ENCODE results near the gene RPAP3. TPM values are rescaled to one million over a fixed set of nuclear protein-coding genes. Genes with fewer than 3 reads are reported as not detected.

The RPAP3 gene, protein sequence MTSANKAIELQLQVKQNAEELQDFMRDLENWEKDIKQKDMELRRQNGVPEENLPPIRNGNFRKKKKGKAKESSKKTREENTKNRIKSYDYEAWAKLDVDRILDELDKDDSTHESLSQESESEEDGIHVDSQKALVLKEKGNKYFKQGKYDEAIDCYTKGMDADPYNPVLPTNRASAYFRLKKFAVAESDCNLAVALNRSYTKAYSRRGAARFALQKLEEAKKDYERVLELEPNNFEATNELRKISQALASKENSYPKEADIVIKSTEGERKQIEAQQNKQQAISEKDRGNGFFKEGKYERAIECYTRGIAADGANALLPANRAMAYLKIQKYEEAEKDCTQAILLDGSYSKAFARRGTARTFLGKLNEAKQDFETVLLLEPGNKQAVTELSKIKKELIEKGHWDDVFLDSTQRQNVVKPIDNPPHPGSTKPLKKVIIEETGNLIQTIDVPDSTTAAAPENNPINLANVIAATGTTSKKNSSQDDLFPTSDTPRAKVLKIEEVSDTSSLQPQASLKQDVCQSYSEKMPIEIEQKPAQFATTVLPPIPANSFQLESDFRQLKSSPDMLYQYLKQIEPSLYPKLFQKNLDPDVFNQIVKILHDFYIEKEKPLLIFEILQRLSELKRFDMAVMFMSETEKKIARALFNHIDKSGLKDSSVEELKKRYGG
- total RNA-seq = 10 to 100 TPM; 15.0 to 26.5 TPM

DNA sequence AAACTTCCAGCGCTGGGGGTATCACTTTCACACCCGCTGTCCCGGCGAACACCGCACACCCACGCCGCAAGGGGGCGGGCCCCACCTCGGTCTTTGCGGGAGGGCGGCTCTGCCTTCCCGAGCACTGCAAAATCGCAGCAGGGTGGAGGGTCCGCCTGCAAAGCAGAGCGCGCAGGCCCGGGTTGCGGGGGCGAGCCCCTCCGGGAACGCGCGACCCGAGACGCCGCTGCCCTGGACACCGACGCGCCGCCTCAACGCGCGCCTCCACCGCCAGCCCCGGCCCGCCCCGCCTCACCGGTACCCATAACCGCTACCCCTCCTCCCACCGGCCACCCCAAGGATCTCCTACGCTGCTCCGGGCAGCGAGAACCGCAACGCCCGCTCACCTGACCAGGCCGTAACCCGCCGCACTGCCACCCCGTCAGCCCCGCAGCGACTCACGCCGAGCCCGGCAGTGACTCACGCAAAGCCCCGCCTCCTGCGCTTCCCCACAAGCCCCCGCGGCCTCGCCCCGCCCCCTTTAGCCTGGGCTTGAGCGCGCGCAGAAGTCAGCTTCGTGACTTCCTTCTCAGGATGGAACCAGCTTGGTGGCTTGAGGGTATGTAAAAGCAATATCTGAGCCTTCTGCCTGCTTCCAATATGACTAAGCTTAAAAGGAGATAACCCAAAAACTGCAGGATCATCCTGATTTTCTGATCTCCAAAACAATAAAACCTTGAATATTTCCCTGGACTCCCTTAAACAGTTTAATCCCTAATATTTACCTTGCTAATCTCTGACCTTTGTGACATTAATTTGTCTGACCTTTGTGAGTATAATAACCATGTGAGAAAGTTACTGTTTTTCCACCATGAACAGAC, at the start of gene RPAP3:
Gene RPAP3 (minus strand): TSS at position 465 of the 860 bp plus-strand sequence. CDS start 3,190 bp downstream, outside the sequence.
- Histone ChIP-seq H3K27me3 (replicated peaks; ENCODE audit: insufficient read depth) (no peaks in the 10 kb centered on the region), H3K4me1 (replicated peaks) (no peaks in the 10 kb centered on the region), H3K27ac (peak within 1 kb of the TSS; percentile 76 to 77), H3K4me3 (peak within 1 kb of the TSS; percentile 75 to 93), H3K9me3 (no peaks in the 10 kb centered on the region), H3K36me3 (no peaks in the 10 kb centered on the region)
- intact Hi-C loops (cut with DNase I) = no loop called here
- under 1% methylated on average over 66 of the region's 66 CpGs for WGBS
- TF ChIP-seq, protein P1, sequence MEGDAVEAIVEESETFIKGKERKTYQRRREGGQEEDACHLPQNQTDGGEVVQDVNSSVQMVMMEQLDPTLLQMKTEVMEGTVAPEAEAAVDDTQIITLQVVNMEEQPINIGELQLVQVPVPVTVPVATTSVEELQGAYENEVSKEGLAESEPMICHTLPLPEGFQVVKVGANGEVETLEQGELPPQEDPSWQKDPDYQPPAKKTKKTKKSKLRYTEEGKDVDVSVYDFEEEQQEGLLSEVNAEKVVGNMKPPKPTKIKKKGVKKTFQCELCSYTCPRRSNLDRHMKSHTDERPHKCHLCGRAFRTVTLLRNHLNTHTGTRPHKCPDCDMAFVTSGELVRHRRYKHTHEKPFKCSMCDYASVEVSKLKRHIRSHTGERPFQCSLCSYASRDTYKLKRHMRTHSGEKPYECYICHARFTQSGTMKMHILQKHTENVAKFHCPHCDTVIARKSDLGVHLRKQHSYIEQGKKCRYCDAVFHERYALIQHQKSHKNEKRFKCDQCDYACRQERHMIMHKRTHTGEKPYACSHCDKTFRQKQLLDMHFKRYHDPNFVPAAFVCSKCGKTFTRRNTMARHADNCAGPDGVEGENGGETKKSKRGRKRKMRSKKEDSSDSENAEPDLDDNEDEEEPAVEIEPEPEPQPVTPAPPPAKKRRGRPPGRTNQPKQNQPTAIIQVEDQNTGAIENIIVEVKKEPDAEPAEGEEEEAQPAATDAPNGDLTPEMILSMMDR (IDR thresholded peaks at IDR 0.05) = peak; percentile 36 to 75 (median 64)
- peak; percentile 97 for TF ChIP-seq POLR2AphosphoS5 (IDR thresholded peaks at IDR 0.05)
- TF ChIP-seq POLR2A (IDR thresholded peaks at IDR 0.05) = peak; percentile 82
- DNase-seq (ENCODE audit: low spot score) = peak; percentile 95

DNA sequence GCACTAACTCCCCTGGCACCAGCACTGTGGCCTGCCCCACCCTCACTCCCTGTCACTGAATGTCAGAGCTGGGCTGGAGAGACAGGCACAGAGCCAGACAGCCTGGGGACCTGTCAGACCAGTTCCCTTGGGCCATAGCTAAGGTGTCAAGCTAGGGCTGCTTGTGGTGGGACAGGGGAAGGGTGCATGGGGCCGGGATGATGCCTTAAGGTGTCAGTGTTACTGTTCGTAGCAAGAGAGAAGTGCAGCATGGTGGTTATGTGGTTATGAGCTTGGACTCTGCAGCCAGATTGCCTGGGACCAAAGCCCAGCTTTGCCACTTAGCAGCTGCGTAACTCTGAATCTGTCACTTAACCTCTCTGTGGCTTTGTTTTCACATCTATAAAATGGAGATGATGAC, 49.1 kb upstream of the RPAP3 start:
- Histone ChIP-seq H3K27me3 (replicated peaks; ENCODE audit: insufficient read depth) (no peaks in the 10 kb centered on the region), H3K4me1 (replicated peaks) (peaks cover 28% of the 10 kb centered on the region), H3K27ac (peak overlapping the region; percentile 67 to 71), H3K36me3 (no peaks in the 10 kb centered on the region), H3K9me3 (no peaks in the 10 kb centered on the region), H3K4me3 (no peak overlapping the region)
- TF ChIP-seq, protein P1 (IDR thresholded peaks at IDR 0.05) = peak in 1 of 4 experiments; percentile 3
- TF ChIP-seq POLR2A (IDR thresholded peaks at IDR 0.05) = no peak
- peak; percentile 53 for TF ChIP-seq POLR2AphosphoS5 (IDR thresholded peaks at IDR 0.05)
- WGBS = 29% methylated on average over 3 of the region's 3 CpGs
- peak; percentile 80 for DNase-seq (ENCODE audit: low spot score)
- intact Hi-C loops (cut with DNase I) = loop anchor here (5.0 kb wide), 1 partner anchor 38 kb away; no protein-coding TSS in a partner anchor

DNA sequence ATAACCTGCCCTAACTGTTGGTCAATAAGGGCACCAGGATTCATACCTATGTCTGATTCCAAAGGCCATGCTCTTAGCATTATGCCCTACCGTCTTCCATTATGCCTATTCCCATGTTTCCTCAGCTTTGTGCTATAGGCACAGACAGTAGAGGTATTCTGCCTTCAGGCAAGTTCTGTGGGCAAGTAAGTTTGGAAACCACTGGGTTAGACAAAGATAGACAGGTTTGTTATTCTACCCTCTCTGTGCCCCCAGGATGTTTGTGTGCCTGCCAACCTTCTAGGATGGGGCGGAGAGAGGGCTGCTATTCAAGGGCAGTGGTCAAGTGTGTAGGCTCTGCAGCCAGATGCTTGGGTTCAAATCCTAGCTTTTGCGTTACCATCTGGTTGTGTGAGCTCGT, 48.3 kb upstream of the RPAP3 start:
- Histone ChIP-seq H3K27ac (peak overlapping the region; percentile 67 to 71), H3K27me3 (replicated peaks; ENCODE audit: insufficient read depth) (no peaks in the 10 kb centered on the region), H3K4me1 (replicated peaks) (peaks cover 28% of the 10 kb centered on the region), H3K36me3 (no peaks in the 10 kb centered on the region), H3K4me3 (no peak overlapping the region), H3K9me3 (no peaks in the 10 kb centered on the region)
- WGBS = 81% methylated on average over 4 of the region's 4 CpGs
- DNase-seq (ENCODE audit: low spot score) = no peak
- intact Hi-C loops (cut with DNase I) = no loop called here
- TF ChIP-seq, protein P1 (IDR thresholded peaks at IDR 0.05) = no peak
- no peak for TF ChIP-seq POLR2AphosphoS5 (IDR thresholded peaks at IDR 0.05)
- TF ChIP-seq POLR2A (IDR thresholded peaks at IDR 0.05) = no peak

DNA sequence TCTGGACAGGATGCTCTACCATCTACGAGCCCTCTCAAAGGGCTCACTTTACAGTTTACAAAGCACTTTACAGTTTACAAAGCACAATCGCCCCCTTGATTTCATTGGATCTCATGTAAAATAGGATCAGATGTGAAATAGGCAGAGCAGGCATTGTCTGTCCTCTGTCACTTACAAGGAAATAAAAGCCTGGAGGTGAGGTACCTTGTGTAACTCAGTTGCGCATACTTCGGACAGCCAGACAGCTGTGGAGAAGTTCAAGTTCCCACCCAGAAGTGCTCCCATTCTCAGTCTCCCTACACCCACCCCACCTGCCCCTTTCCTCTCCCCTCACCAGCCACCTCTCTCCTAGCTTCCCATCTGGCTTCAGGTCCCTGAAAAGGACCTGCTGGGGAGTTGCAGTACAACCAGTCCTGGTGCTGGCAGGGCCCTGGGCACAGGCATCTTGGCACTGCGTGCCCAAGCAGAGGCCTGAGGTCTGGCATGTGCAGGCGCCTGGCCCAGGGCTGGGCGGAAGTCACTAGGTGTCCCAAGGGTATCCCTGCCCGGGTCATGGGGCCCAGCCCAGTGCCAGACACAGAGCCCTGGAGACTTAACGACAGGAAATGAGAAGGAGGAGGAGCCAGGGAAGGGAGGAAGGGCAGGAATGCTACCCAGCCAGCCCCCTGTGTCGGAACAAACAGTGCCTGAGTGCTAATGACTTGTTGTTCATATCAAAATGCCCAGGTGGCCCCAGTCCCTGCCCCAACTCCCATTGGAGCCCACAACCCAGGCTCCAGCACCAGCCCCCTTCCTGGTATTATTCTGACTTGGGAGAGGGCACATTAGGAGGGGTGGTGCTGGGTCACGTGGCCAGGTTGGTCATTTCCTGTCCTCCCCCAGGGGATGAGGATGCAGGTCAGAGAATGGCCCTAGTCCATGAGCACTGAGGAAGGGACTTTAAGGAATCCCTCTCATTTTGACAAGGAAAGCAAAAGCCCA, 47.5 kb upstream of the RPAP3 start:
- TF ChIP-seq POLR2AphosphoS5 (IDR thresholded peaks at IDR 0.05) = peak; percentile 89
- TF ChIP-seq, protein P1 (IDR thresholded peaks at IDR 0.05) = peak in 2 of 4 experiments; percentile 16 to 25
- TF ChIP-seq POLR2A (IDR thresholded peaks at IDR 0.05) = peak; percentile 28
- Histone ChIP-seq H3K27ac (peak overlapping the region; percentile 67 to 71), H3K9me3 (no peaks in the 10 kb centered on the region), H3K4me3 (no peak overlapping the region), H3K4me1 (replicated peaks) (peaks cover 28% of the 10 kb centered on the region), H3K36me3 (no peaks in the 10 kb centered on the region), H3K27me3 (replicated peaks; ENCODE audit: insufficient read depth) (no peaks in the 10 kb centered on the region)
- intact Hi-C loops (cut with DNase I) = no loop called here
- WGBS = 32% methylated on average over 11 of the region's 11 CpGs
- peak; percentile 91 for DNase-seq (ENCODE audit: low spot score)
